Measurements from ENCODE around the gene GREM1. TPM values are rescaled to one million over a fixed set of nuclear protein-coding genes. Genes with fewer than 3 reads are reported as not detected.

GREM1 gene
- total and polyA plus RNA-seq, 4 experiments from 2014 or later = not detected

DNA sequence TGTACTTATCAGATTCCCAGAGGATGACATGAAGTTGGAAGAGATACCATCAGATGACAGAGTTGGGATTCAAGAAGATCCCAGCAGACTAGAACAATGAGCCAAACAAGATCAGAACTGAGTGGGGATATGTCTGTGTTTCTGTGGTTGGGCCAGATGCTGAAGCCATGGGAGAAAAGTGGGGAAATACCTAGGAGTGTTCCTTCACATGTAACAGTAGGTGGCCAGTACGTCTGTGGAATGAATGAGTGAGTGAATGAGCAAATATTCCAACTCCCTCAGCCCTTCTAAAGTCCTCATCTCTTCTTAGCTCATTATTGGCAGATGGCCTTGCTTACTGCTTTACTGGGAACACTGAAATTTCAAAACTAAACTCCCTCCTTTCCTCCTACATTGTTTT, 32.2 kb upstream of the GREM1 start:
- Mint-ChIP-seq H3K4me3 (no peak overlapping the region), H3K4me1 (no peaks in the 10 kb centered on the region), H3K27ac (no peak overlapping the region), H3K27me3 (peaks cover 0 to 1% of the 10 kb centered on the region in 2 donors), H3K9me3 (no peaks in the 10 kb centered on the region), H3K36me3 (no peaks in the 10 kb centered on the region)
- ChIA-PET CTCF (ENCODE audit: partially characterized antibody) (no interaction called here), POLR2A (ENCODE audit: partially characterized antibody) (no interaction called here)
- Histone ChIP-seq H3K4me1 (ENCODE audit: insufficient read depth, low read length) (no peaks in the 10 kb centered on the region), H3K36me3 (ENCODE audit: insufficient read depth, low read length) (no peaks in the 10 kb centered on the region), H3K4me3 (ENCODE audit: low read length in 2 of 2) (no peak overlapping the region), H3K27me3 (ENCODE audit: insufficient read depth, low read length) (no peaks in the 10 kb centered on the region), H3K27ac (ENCODE audit: low read depth, low read length) (no peak overlapping the region), H3K9me3 (ENCODE audit: control insufficient read depth in 1 of 2, low read length in 2 of 2) (no peaks in the 10 kb centered on the region)
- intact Hi-C loops (cut with micrococcal nuclease) = no loop called here
- no peak for DNase-seq

DNA sequence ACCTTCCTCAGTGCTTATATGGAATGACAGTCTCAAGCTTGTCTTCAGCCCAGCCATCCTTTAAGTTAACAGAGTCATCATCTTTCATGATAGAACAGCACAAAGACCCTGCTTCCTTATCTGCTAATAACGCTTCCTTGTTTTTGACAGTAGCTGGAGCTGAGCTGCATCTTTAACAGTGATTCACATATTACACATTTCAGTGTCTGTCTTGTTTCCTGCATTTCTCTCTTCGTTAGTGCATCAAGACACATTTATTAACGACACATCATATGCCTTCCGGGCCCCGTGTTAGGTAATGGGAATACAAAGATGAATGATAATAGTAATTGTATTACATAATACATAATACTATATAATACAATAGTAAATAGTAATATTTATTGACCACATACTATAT, 30.2 kb upstream of the GREM1 start:
- Mint-ChIP-seq H3K4me3 (no peak overlapping the region), H3K27ac (no peak overlapping the region), H3K36me3 (no peaks in the 10 kb centered on the region), H3K4me1 (no peaks in the 10 kb centered on the region), H3K27me3 (peaks cover 0 to 1% of the 10 kb centered on the region in 2 donors), H3K9me3 (no peaks in the 10 kb centered on the region)
- Histone ChIP-seq H3K4me1 (ENCODE audit: insufficient read depth, low read length) (no peaks in the 10 kb centered on the region), H3K27me3 (ENCODE audit: insufficient read depth, low read length) (no peaks in the 10 kb centered on the region), H3K36me3 (ENCODE audit: insufficient read depth, low read length) (no peaks in the 10 kb centered on the region), H3K4me3 (ENCODE audit: low read length in 2 of 2) (no peak overlapping the region), H3K27ac (ENCODE audit: low read depth, low read length) (no peak overlapping the region), H3K9me3 (ENCODE audit: control insufficient read depth in 1 of 2, low read length in 2 of 2) (no peaks in the 10 kb centered on the region)
- ChIA-PET CTCF (ENCODE audit: partially characterized antibody) (no interaction called here), POLR2A (ENCODE audit: partially characterized antibody) (no interaction called here)
- intact Hi-C loops (cut with micrococcal nuclease) = no loop called here
- DNase-seq = no peak

DNA sequence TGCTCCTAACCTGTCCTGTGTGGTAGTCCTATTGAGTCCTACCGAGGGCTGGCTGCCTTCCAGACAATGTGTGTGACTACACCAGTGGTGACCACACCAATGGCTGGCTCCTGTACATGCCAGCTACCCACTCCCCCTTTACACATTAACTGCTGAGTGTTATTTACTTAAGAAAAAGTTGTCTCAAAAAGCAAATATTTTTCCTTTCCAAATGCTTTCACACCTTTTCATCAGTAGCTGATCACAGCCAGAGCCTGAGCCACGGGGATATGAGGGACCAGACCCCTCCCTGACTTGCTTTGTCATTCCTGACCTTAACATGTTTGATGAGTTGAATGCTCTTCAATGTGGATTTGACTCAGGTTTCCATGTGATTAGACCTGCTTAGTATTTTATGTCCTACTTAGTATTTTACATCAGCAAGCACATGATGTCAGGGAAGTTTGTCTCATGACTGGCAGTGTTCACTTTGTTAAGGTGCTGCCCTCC, 29.6 kb upstream of the GREM1 start:
- Histone ChIP-seq H3K4me1 (ENCODE audit: insufficient read depth, low read length) (no peaks in the 10 kb centered on the region), H3K4me3 (ENCODE audit: low read length in 2 of 2) (no peak overlapping the region), H3K9me3 (ENCODE audit: control insufficient read depth in 1 of 2, low read length in 2 of 2) (no peaks in the 10 kb centered on the region), H3K36me3 (ENCODE audit: insufficient read depth, low read length) (no peaks in the 10 kb centered on the region), H3K27ac (ENCODE audit: low read depth, low read length) (no peak overlapping the region), H3K27me3 (ENCODE audit: insufficient read depth, low read length) (no peaks in the 10 kb centered on the region)
- Mint-ChIP-seq H3K9me3 (no peaks in the 10 kb centered on the region), H3K4me1 (no peaks in the 10 kb centered on the region), H3K4me3 (no peak overlapping the region), H3K27ac (no peak overlapping the region), H3K36me3 (no peaks in the 10 kb centered on the region), H3K27me3 (peaks cover 0 to 1% of the 10 kb centered on the region in 2 donors)
- DNase-seq = no peak
- ChIA-PET CTCF (ENCODE audit: partially characterized antibody) (no interaction called here), POLR2A (ENCODE audit: partially characterized antibody) (no interaction called here)
- intact Hi-C loops (cut with micrococcal nuclease) = no loop called here

DNA sequence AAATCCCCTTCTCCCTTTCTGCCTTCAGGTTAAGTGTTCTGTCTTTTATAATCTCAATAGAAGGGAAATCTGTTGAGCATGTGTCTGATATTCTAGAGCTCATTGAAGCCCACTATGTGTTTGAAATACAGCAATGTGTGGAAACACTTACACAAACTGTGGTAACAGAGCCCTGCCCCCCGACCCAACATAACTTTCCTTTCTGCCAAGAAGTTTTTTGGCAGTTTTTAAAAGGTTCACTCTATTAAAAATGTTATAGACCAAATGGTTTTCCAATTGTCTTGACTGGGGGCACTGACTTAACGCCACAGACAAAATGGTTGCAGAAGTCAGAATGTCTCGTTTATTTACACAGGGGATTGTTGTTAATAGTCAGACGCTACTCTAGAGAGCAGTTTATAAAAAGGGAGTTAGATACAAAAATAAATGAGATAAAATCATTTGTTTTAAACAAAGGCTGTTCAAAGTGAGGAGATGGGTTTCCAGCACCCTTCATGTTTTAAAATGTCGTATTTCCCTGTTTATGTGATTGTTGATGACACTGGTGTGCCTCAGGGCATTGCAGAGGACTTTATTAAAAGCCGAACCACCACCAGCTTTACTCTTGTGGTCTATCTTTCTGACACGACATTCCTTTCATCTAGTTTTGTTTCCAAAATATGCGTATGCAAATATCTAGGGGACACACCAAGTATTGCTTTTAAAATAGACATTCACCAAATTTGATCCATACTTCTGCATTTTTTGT, 26.7 kb upstream of the GREM1 start:
- intact Hi-C loops (cut with micrococcal nuclease) = no loop called here
- no peak overlapping the region for H3K27ac Mint-ChIP-seq

DNA sequence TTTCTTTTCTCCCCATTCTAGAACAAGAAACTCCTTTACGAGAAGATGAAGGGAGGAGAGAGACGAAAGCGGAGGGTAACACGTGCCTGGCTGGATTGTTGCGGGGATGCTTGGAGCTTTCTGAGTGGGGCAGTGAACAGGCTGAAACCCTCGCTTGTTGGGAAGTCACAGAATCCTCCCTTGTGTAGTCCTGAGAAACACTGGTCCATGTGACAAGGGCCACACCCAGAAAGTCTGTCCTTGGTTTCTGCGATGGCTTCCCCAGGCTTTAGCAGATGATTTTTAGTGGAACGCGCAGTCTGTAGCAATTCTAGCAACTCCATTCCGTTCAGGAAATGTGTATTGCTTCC, 26.1 kb upstream of the GREM1 start:
- intact Hi-C loops (cut with micrococcal nuclease) = no loop called here
- POLR2A ChIA-PET (ENCODE audit: partially characterized antibody) = no interaction called here
- CTCF ChIA-PET (ENCODE audit: partially characterized antibody) = interaction anchor here (0.6 kb wide), 1 partner anchor 466 kb away, joined by 3 read pairs; no protein-coding TSS in a partner anchor

More for the DNA sequence above, 26.7 kb upstream of the GREM1 start:
- no peak for DNase-seq
- no peaks in the 10 kb centered on the region for H3K36me3 Mint-ChIP-seq
- H3K4me3 Mint-ChIP-seq = no peak overlapping the region
- ChIA-PET POLR2A (ENCODE audit: partially characterized antibody) (no interaction called here), CTCF (ENCODE audit: partially characterized antibody) (no interaction called here)
- no peaks in the 10 kb centered on the region for H3K9me3 ChIP-seq (ENCODE audit: control insufficient read depth in 1 of 2, low read length in 2 of 2)
- no peaks in the 10 kb centered on the region for H3K36me3 ChIP-seq (ENCODE audit: insufficient read depth, low read length)
- no peak overlapping the region for H3K4me3 ChIP-seq (ENCODE audit: low read length in 2 of 2)
- no peaks in the 10 kb centered on the region for H3K27me3 ChIP-seq (ENCODE audit: insufficient read depth, low read length)
- H3K27ac ChIP-seq (ENCODE audit: low read depth, low read length) = no peak overlapping the region
- H3K4me1 Mint-ChIP-seq = no peaks in the 10 kb centered on the region
- H3K9me3 Mint-ChIP-seq = no peaks in the 10 kb centered on the region
- H3K4me1 ChIP-seq (ENCODE audit: insufficient read depth, low read length) = no peaks in the 10 kb centered on the region
- H3K27me3 Mint-ChIP-seq = peaks cover 0 to 1% of the 10 kb centered on the region in 2 donors

DNA sequence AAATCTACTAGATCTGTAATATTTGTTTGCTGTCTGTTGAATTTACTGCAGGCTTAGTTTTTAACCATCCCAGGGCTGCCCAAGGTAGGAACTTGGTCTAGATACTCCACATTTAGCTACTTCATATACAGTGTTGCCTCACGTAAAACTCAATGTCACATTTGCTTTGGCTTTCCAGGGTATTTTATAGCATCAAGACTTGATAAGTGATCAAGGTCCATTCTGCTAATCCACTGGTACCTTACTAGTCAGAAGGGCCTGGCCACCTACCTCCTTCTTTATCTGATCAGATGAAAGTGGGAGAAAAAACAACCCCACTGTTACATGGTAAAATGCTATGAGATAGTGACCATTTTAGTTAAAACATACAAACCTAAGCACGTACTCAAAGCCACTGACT, 25.5 kb upstream of the GREM1 start:
- Histone ChIP-seq H3K27me3 (ENCODE audit: insufficient read depth, low read length) (no peaks in the 10 kb centered on the region), H3K9me3 (ENCODE audit: control insufficient read depth in 1 of 2, low read length in 2 of 2) (no peaks in the 10 kb centered on the region), H3K36me3 (ENCODE audit: insufficient read depth, low read length) (no peaks in the 10 kb centered on the region), H3K27ac (ENCODE audit: low read depth, low read length) (no peak overlapping the region), H3K4me3 (ENCODE audit: low read length in 2 of 2) (no peak overlapping the region), H3K4me1 (ENCODE audit: insufficient read depth, low read length) (no peaks in the 10 kb centered on the region)
- no peaks in the 10 kb centered on the region for H3K36me3 Mint-ChIP-seq
- H3K9me3 Mint-ChIP-seq = no peaks in the 10 kb centered on the region
- peaks cover 0 to 1% of the 10 kb centered on the region in 2 donors for H3K27me3 Mint-ChIP-seq
- POLR2A ChIA-PET (ENCODE audit: partially characterized antibody) = no interaction called here
- CTCF ChIA-PET (ENCODE audit: partially characterized antibody) = interaction anchor here (0.6 kb wide), 1 partner anchor 466 kb away, joined by 3 read pairs; no protein-coding TSS in a partner anchor
- no peak overlapping the region for H3K4me3 Mint-ChIP-seq
- no peak for DNase-seq
- intact Hi-C loops (cut with micrococcal nuclease) = no loop called here
- H3K4me1 Mint-ChIP-seq = no peaks in the 10 kb centered on the region
- H3K27ac Mint-ChIP-seq = no peak overlapping the region

More for the DNA sequence above, 26.1 kb upstream of the GREM1 start:
- Histone ChIP-seq H3K4me3 (ENCODE audit: low read length in 2 of 2) (no peak overlapping the region), H3K27me3 (ENCODE audit: insufficient read depth, low read length) (no peaks in the 10 kb centered on the region), H3K4me1 (ENCODE audit: insufficient read depth, low read length) (no peaks in the 10 kb centered on the region), H3K27ac (ENCODE audit: low read depth, low read length) (no peak overlapping the region), H3K9me3 (ENCODE audit: control insufficient read depth in 1 of 2, low read length in 2 of 2) (no peaks in the 10 kb centered on the region), H3K36me3 (ENCODE audit: insufficient read depth, low read length) (no peaks in the 10 kb centered on the region)
- no peaks in the 10 kb centered on the region for H3K9me3 Mint-ChIP-seq
- H3K36me3 Mint-ChIP-seq = no peaks in the 10 kb centered on the region
- no peaks in the 10 kb centered on the region for H3K4me1 Mint-ChIP-seq
- DNase-seq = no peak
- H3K27ac Mint-ChIP-seq = no peak overlapping the region
- H3K27me3 Mint-ChIP-seq = peaks cover 0 to 1% of the 10 kb centered on the region in 2 donors
- no peak overlapping the region for H3K4me3 Mint-ChIP-seq

DNA sequence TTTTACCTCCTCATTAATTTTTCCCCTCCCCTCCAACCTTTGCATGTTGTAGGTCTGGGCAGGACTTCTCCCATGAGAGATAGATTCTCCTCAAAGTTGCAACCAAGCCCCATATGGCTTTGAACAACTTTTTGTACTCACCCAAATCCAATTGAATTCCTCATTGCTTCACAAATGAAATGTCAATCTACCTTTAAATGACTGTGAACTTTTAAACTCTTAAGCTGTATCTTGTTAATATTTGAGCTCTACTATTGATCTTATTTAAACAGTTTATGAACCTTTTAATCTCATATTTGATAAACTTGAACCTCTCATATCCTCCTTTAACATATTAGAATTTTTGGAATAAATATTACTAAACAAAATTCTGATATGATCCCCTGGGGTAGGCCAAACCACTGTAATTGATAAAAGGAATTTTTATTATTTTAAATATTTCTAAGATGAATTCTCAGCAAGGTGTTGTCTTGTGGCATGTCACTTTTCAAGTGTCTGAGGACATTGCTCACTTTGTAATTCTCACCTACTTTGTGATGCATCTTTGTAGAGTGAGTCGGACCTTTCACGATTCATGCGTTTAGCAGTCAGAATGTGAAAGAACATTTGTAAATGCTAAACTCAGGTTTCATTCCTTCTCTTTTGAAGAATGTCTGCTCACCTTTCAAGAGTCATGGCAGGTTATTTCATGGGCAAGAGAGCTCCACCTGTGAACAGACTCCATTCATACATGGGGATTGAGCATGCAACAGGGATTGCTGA, 23.4 kb upstream of the GREM1 start:
- no peak overlapping the region for H3K27ac Mint-ChIP-seq
- Histone ChIP-seq H3K36me3 (ENCODE audit: insufficient read depth, low read length) (no peaks in the 10 kb centered on the region), H3K4me1 (ENCODE audit: insufficient read depth, low read length) (no peaks in the 10 kb centered on the region), H3K9me3 (ENCODE audit: control insufficient read depth in 1 of 2, low read length in 2 of 2) (no peaks in the 10 kb centered on the region), H3K4me3 (ENCODE audit: low read length in 2 of 2) (no peak overlapping the region), H3K27me3 (ENCODE audit: insufficient read depth, low read length) (no peaks in the 10 kb centered on the region), H3K27ac (ENCODE audit: low read depth, low read length) (no peak overlapping the region)
- DNase-seq = no peak
- intact Hi-C loops (cut with micrococcal nuclease) = no loop called here
- CTCF ChIA-PET (ENCODE audit: partially characterized antibody) = interaction anchor here (1.0 to 1.5 kb wide), 2 partner anchors 12 to 32 kb away, joined by 3 read pairs; no protein-coding TSS in a partner anchor
- H3K36me3 Mint-ChIP-seq = no peaks in the 10 kb centered on the region
- no peaks in the 10 kb centered on the region for H3K9me3 Mint-ChIP-seq
- H3K4me1 Mint-ChIP-seq = no peaks in the 10 kb centered on the region
- H3K4me3 Mint-ChIP-seq = no peak overlapping the region
- POLR2A ChIA-PET (ENCODE audit: partially characterized antibody) = interaction anchor here (0.6 kb wide), 1 partner anchor 13 kb away, joined by 6 read pairs; no protein-coding TSS in a partner anchor
- peaks cover 1 to 3% of the 10 kb centered on the region in 2 donors for H3K27me3 Mint-ChIP-seq
